ENCODE results near the gene FYB2.

The FYB2 gene

GRCh38 chr1:56671542-56671941 lies 147.7 kb downstream of the FYB2 start:
- H3K79me2 ChIP-seq (ENCODE audit: control insufficient read depth, low read length), result no peaks in the 10 kb centered on the region
- no peaks in the 10 kb centered on the region for H3K9me3 ChIP-seq (ENCODE audit: control insufficient read depth, insufficient read depth, low read length)
- no peak overlapping the region for H3K4me2 ChIP-seq (ENCODE audit: low read length)
- H4K20me1 ChIP-seq (ENCODE audit: control insufficient read depth, insufficient read depth, low read depth, low read length), result no peaks in the 10 kb centered on the region
- no peaks in the 10 kb centered on the region for H3K4me1 ChIP-seq (ENCODE audit: control insufficient read depth, low read length)
- H3K36me3 ChIP-seq (ENCODE audit: control insufficient read depth, low read length), result no peaks in the 10 kb centered on the region
- no peak overlapping the region for H3K4me3 ChIP-seq (ENCODE audit: low read length)
- H3F3A ChIP-seq (ENCODE audit: control insufficient read depth, insufficient read depth), result no peaks in the 10 kb centered on the region
- TF ChIP-seq CTCF (IDR thresholded peaks at IDR 0.05; ENCODE audit: low read depth, low read length, poor library complexity, severe bottlenecking), result no peak
- TF ChIP-seq EZH2phosphoT487 (IDR thresholded peaks at IDR 0.05; ENCODE audit: borderline replicate concordance, low read length), result no peak
- H3K9me2 ChIP-seq (replicated peaks; ENCODE audit: control insufficient read depth, low read length), result no peaks in the 10 kb centered on the region
- H3K27ac ChIP-seq (ENCODE audit: low read depth, low read length), result no peak overlapping the region
- H3K27me3 ChIP-seq (ENCODE audit: control insufficient read depth, low read length), result no peaks in the 10 kb centered on the region

GRCh38 chr1:56671085-56671484 lies 148.1 kb downstream of the FYB2 start:
- no peaks in the 10 kb centered on the region for H3K9me2 ChIP-seq (replicated peaks; ENCODE audit: control insufficient read depth, low read length)
- TF ChIP-seq EZH2phosphoT487 (IDR thresholded peaks at IDR 0.05; ENCODE audit: borderline replicate concordance, low read length) (no peak), CTCF (IDR thresholded peaks at IDR 0.05; ENCODE audit: low read depth, low read length, poor library complexity, severe bottlenecking) (no peak)

GRCh38 chr1:56670350-56670749 lies 148.9 kb downstream of the FYB2 start:
- Histone ChIP-seq H3K4me3 (ENCODE audit: low read length) (no peak overlapping the region), H3K27me3 (ENCODE audit: control insufficient read depth, low read length) (no peaks in the 10 kb centered on the region), H3K9me2 (replicated peaks; ENCODE audit: control insufficient read depth, low read length) (no peaks in the 10 kb centered on the region), H3K79me2 (ENCODE audit: control insufficient read depth, low read length) (no peaks in the 10 kb centered on the region), H3F3A (ENCODE audit: control insufficient read depth, insufficient read depth) (no peaks in the 10 kb centered on the region), H3K36me3 (ENCODE audit: control insufficient read depth, low read length) (no peaks in the 10 kb centered on the region), H3K27ac (ENCODE audit: low read depth, low read length) (no peak overlapping the region), H3K9me3 (ENCODE audit: control insufficient read depth, insufficient read depth, low read length) (no peaks in the 10 kb centered on the region), H3K4me2 (ENCODE audit: low read length) (no peak overlapping the region), H4K20me1 (ENCODE audit: control insufficient read depth, insufficient read depth, low read depth, low read length) (no peaks in the 10 kb centered on the region), H3K4me1 (ENCODE audit: control insufficient read depth, low read length) (no peaks in the 10 kb centered on the region)
- TF ChIP-seq CTCF (IDR thresholded peaks at IDR 0.05; ENCODE audit: low read depth, low read length, poor library complexity, severe bottlenecking) (no peak), EZH2phosphoT487 (IDR thresholded peaks at IDR 0.05; ENCODE audit: borderline replicate concordance, low read length) (no peak)

More at GRCh38 chr1:56671085-56671484, 148.1 kb downstream of the FYB2 start:
- no peak overlapping the region for H3K4me2 ChIP-seq (ENCODE audit: low read length)
- H3F3A ChIP-seq (ENCODE audit: control insufficient read depth, insufficient read depth), result no peaks in the 10 kb centered on the region
- no peaks in the 10 kb centered on the region for H3K27me3 ChIP-seq (ENCODE audit: control insufficient read depth, low read length)
- H3K9me3 ChIP-seq (ENCODE audit: control insufficient read depth, insufficient read depth, low read length), result no peaks in the 10 kb centered on the region
- no peaks in the 10 kb centered on the region for H4K20me1 ChIP-seq (ENCODE audit: control insufficient read depth, insufficient read depth, low read depth, low read length)
- no peaks in the 10 kb centered on the region for H3K79me2 ChIP-seq (ENCODE audit: control insufficient read depth, low read length)
- no peak overlapping the region for H3K27ac ChIP-seq (ENCODE audit: low read depth, low read length)
- H3K4me3 ChIP-seq (ENCODE audit: low read length), result no peak overlapping the region
- no peaks in the 10 kb centered on the region for H3K36me3 ChIP-seq (ENCODE audit: control insufficient read depth, low read length)
- no peaks in the 10 kb centered on the region for H3K4me1 ChIP-seq (ENCODE audit: control insufficient read depth, low read length)
